ENCODE results near the gene CNDP1. TPM values are rescaled to one million over a fixed set of nuclear protein-coding genes. Genes with fewer than 3 reads are reported as not detected.
A peak's percentile ranks its signal among the peaks of the same experiment; 100 is the strongest.

Gene CNDP1
- total RNA-seq, 4 donors from 2014 or later, result 0.53 TPM; not detected in 3

DNA sequence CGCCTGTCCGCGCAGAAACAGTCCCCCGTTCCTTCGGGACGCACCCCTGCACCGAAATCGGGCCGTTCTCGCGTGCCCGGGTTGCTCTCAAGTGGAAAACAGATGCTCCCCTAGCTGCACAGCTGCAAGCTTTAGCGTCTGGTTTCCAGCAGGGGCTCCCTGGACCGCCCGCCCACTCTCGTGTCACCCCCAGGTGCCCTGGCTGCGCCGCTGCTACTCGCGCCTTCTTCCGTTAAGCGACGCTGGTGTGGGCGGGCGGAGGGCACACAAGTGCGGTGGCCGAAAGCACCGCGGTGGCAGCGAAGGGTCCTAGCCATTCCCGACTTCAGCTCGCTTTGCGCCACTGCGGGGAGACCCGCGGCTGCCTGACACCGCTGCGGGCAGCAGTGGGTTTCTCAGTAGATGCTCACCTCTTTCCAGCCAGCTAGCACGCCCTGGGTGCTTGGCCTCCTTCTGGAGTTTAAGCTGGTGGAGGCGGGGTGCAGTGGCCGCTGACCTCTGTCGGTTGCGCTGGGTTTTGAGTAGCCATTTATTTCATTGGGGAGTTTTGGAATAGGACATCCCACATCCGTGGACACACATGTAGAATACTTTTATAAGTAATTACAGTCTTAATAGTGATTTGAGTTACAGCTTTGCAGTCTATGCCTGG is 64.2 kb downstream of the CNDP1 start:
- Histone ChIP-seq H3K27me3 (no peaks in the 10 kb centered on the region), H3K9me3 (no peaks in the 10 kb centered on the region), H3K4me1 (peaks cover 0 to 19% (median 4%) of the 10 kb centered on the region in 4 donors), H3K4me3 (peak overlapping the region; percentile 80 to 97 (median 90)), H3K27ac (peak overlapping the region; percentile 96 to 100 (median 98)), H3K36me3 (peaks cover 0 to 2% (median 0%) of the 10 kb centered on the region in 3 donors)
- no peak for TF ChIP-seq POLR2A (IDR thresholded peaks at IDR 0.05)
- TF ChIP-seq, protein P1, sequence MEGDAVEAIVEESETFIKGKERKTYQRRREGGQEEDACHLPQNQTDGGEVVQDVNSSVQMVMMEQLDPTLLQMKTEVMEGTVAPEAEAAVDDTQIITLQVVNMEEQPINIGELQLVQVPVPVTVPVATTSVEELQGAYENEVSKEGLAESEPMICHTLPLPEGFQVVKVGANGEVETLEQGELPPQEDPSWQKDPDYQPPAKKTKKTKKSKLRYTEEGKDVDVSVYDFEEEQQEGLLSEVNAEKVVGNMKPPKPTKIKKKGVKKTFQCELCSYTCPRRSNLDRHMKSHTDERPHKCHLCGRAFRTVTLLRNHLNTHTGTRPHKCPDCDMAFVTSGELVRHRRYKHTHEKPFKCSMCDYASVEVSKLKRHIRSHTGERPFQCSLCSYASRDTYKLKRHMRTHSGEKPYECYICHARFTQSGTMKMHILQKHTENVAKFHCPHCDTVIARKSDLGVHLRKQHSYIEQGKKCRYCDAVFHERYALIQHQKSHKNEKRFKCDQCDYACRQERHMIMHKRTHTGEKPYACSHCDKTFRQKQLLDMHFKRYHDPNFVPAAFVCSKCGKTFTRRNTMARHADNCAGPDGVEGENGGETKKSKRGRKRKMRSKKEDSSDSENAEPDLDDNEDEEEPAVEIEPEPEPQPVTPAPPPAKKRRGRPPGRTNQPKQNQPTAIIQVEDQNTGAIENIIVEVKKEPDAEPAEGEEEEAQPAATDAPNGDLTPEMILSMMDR (IDR thresholded peaks at IDR 0.05), result peak in 2 of 6 experiments; percentile 5 to 6
- DNase-seq, result peak; percentile 65 to 77 (median 76)

DNA sequence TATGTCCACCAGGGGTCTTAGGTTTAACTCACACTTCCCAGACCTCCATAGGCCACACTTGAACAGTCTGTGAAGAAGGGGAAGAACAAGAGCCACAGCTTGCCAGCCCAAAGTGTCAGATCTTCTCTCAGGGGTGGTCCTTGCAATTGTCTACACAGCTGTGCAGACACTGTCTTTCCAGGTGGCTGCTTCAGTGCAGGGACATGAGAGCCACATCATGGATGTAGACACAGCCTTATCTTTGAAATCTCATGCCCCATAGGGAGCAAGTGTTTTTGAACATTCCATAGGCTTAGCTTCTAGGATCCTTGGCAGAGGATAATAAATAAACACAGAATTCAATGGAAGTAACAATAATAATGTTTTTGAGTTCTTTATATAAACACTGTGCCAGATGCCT is 70.1 kb downstream of the CNDP1 start:
- DNase-seq, result no peak
- no peaks in the 10 kb centered on the region for H3K27me3 ChIP-seq
- H3K4me3 ChIP-seq, result no peak overlapping the region
- no peak overlapping the region for H3K27ac ChIP-seq
- no peaks in the 10 kb centered on the region for H3K36me3 ChIP-seq
- TF ChIP-seq, protein P1 (IDR thresholded peaks at IDR 0.05), result no peak
- no peak for TF ChIP-seq POLR2A (IDR thresholded peaks at IDR 0.05)
- no peaks in the 10 kb centered on the region for H3K9me3 ChIP-seq
- no peaks in the 10 kb centered on the region for H3K4me1 ChIP-seq

DNA sequence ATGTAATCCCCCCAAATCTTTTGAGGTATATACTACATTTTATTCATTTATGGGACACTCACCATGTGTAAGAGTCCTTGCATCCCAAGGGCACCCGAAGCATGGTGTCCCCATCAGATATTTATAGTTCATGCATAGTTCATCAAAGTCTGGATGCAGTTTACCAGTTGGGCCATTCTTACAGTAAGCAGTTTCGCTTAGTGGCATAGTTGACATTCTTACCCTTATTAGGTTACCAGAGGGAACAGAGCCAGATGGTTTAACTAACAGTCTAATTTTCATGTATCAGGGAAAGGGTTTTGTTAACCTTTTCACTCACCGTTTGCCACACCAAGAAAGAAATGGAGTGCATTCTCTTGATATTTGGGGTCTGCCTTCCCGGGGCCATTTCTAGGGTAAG is 70.5 kb downstream of the CNDP1 start:
- no peak overlapping the region for H3K27ac ChIP-seq
- no peak overlapping the region for H3K4me3 ChIP-seq
- no peaks in the 10 kb centered on the region for H3K36me3 ChIP-seq
- H3K4me1 ChIP-seq, result no peaks in the 10 kb centered on the region
- no peaks in the 10 kb centered on the region for H3K27me3 ChIP-seq
- TF ChIP-seq, protein P1 (IDR thresholded peaks at IDR 0.05), result no peak
- TF ChIP-seq POLR2A (IDR thresholded peaks at IDR 0.05), result no peak
- H3K9me3 ChIP-seq, result no peaks in the 10 kb centered on the region
- no peak for DNase-seq

DNA sequence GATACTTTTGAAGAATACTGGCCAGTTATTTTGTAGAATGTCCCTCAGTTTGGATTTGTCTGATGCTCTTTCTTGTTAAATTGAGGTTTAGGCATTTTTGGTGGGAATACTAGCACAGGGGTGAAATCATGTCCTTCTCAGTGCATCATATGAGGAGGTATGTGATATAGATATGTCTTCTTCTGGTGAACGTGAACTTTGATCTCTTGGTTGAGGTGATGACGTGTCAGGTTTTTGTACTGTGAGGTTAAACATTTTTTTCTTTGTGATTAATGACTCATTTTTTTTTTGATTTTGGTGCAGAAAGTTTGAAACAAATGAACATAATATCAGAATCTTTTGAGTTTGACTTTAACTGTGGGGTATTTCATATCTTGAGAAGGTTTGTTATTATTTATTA is 74.4 kb downstream of the CNDP1 start:
- H3K27me3 ChIP-seq, result no peaks in the 10 kb centered on the region
- H3K4me3 ChIP-seq, result no peak overlapping the region
- H3K4me1 ChIP-seq, result no peaks in the 10 kb centered on the region
- H3K9me3 ChIP-seq, result no peaks in the 10 kb centered on the region
- no peaks in the 10 kb centered on the region for H3K36me3 ChIP-seq
- no peak overlapping the region for H3K27ac ChIP-seq
- DNase-seq, result no peak
- TF ChIP-seq, protein P1 (IDR thresholded peaks at IDR 0.05), result no peak
- TF ChIP-seq POLR2A (IDR thresholded peaks at IDR 0.05), result no peak

DNA sequence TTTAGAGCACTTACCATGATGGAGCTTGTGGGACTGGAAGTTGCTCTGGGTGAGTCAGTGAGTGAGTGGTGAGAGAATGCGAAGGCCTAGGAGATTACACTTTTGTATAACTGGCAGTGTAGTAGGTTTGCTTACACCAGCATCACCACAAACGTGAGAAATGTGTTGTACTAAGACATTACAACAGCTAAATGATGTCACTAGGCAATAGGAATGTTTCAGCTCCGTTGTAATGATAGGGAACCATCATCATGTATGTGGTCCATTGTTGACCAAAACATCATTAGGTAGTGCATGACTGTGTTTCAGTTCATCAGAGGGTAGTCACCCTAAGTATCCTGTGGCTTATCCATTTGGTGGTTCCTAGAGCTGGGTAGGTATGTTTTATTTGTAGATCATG is 75.2 kb downstream of the CNDP1 start:
- no peaks in the 10 kb centered on the region for H3K4me1 ChIP-seq
- no peaks in the 10 kb centered on the region for H3K9me3 ChIP-seq
- H3K27ac ChIP-seq, result no peak overlapping the region
- H3K27me3 ChIP-seq, result no peaks in the 10 kb centered on the region
- no peak for DNase-seq
- TF ChIP-seq, protein P1 (IDR thresholded peaks at IDR 0.05), result no peak
- TF ChIP-seq POLR2A (IDR thresholded peaks at IDR 0.05), result no peak
- no peaks in the 10 kb centered on the region for H3K36me3 ChIP-seq
- H3K4me3 ChIP-seq, result no peak overlapping the region
